Karpas-422 (cell line): ENCODE results near the gene C12orf57. TPM values are rescaled to one million over a fixed set of nuclear protein-coding genes. Genes with fewer than 3 reads are reported as not detected.

Source experiments
- DNase-seq: peaks from one replicate; pipeline ENCODE4 v3.0.0-alpha.2; 2015
- H2AFZ ChIP-seq: fragments of 200-600 bp; sonication (generic); 2 replicates; pipeline ENCODE4 v1.6.1; 2014; ENCODE audit warnings: antibody characterized with exemption, low read length, mixed read lengths
- H3K27ac ChIP-seq: fragments of 200-600 bp; sonication (generic); 2 replicates; pipeline ENCODE4 v1.5.1; 2014; ENCODE audit warnings: mild to moderate bottlenecking, low read length, moderate library complexity
- H3K27me3 ChIP-seq: fragments of 200-600 bp; sonication (generic); 2 replicates; pipeline ENCODE4 v1.6.1; 2014; ENCODE audit warnings: low read length, mixed read lengths
- H3K36me3 ChIP-seq: fragments of 200-600 bp; sonication (generic); 2 replicates; pipeline ENCODE4 v1.6.1; 2014; ENCODE audit warnings: low read length, mixed read lengths; ENCODE audit not compliant: insufficient read depth
- H3K4me1 ChIP-seq: fragments of 200-600 bp; sonication (generic); 2 replicates; pipeline ENCODE4 v1.6.1; 2014; ENCODE audit warnings: mild to moderate bottlenecking, low read length, mixed read lengths
- H3K4me2 ChIP-seq: fragments of 200-600 bp; sonication (generic); 2 replicates; pipeline ENCODE4 v1.6.1; 2014; ENCODE audit warnings: low read length, low read depth, mild to moderate bottlenecking; ENCODE audit not compliant: poor library complexity, severe bottlenecking
- H3K4me3 ChIP-seq: fragments of 200-600 bp; sonication (generic); 2 replicates; pipeline ENCODE4 v1.5.1; 2014; ENCODE audit warnings: mild to moderate bottlenecking, antibody characterized with exemption, low read length, mixed read lengths
- H3K79me2 ChIP-seq: fragments of 200-600 bp; sonication (generic); 2 replicates; pipeline ENCODE4 v1.6.1; 2014; ENCODE audit warnings: mild to moderate bottlenecking, low read length, mixed read lengths
- H3K9ac ChIP-seq: fragments of 200-600 bp; sonication (generic); 2 replicates; pipeline ENCODE4 v1.6.0; 2014; ENCODE audit warnings: low read length
- H3K9me2 ChIP-seq: fragments of 200-600 bp; sonication (generic), shearing (Covaris generic); replicated peaks from 2 replicates; pipeline ENCODE4 v1.6.0; 2014; ENCODE audit warnings: mild to moderate bottlenecking, low read length, moderate library complexity; ENCODE audit not compliant: insufficient read depth
- H3K9me3 ChIP-seq: fragments of 300-700, 200-600 bp; sonication (generic); 2 replicates; pipeline ENCODE4 v1.6.1; 2014; ENCODE audit warnings: low read length, mixed read lengths
- H4K20me1 ChIP-seq: fragments of 200-600 bp; sonication (generic); 2 replicates; pipeline ENCODE4 v1.6.1; 2014; ENCODE audit warnings: mild to moderate bottlenecking, antibody characterized with exemption, low read length, low read depth; ENCODE audit not compliant: insufficient read depth
- total RNA-seq: library from RNA; depleted of rRNA; stranded (reverse); fragments of >200 nt; shearing (Covaris generic); gene quantifications from 2 replicates; pipeline ENCODE4 v1.2.3, GENCODE V29; 2014; ENCODE audit warnings: low replicate concordance

The C12orf57 gene
- total RNA-seq, 1 experiment from 2014 or later = 264 TPM

DNA sequence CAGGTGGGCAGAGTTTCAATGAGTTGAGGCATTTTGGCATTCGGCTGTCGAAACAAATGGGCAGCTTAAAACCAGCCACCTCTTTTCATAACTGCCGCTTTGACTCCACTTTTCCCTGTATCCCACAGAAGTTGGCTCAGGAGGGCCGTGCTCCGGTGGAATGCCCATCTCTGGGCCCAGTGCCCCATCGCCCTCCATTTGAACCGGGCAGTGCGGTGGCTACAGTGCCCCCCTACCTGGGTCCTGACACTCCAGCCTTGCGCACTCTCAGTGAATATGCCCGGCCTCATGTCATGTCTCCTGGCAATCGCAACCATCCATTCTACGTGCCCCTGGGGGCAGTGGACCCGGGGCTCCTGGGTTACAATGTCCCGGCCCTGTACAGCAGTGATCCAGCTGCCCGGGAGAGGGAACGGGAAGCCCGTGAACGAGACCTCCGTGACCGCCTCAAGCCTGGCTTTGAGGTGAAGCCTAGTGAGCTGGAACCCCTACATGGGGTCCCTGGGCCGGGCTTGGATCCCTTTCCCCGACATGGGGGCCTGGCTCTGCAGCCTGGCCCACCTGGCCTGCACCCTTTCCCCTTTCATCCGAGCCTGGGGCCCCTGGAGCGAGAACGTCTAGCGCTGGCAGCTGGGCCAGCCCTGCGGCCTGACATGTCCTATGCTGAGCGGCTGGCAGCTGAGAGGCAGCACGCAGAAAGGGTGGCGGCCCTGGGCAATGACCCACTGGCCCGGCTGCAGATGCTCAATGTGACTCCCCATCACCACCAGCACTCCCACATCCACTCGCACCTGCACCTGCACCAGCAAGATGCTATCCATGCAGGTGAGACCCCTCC is 5.2 kb upstream of the C12orf57 start:
- no peaks in the 10 kb centered on the region for H3K27me3 ChIP-seq
- H3K27ac ChIP-seq = no peak overlapping the region
- no peaks in the 10 kb centered on the region for H3K9me3 ChIP-seq
- no peaks in the 10 kb centered on the region for H3K9me2 ChIP-seq
- no peak for DNase-seq
- peaks cover 9% of the 10 kb centered on the region; the same call in 1 of the 2 replicates for H3K36me3 ChIP-seq
- no peaks in the 10 kb centered on the region for H3K79me2 ChIP-seq
- peak overlapping the region; percentile 44 for H3K4me2 ChIP-seq
- H2AFZ ChIP-seq = no peak overlapping the region
- H4K20me1 ChIP-seq = no peaks in the 10 kb centered on the region
- H3K4me1 ChIP-seq = peaks cover 40% of the 10 kb centered on the region
- peak overlapping the region; percentile 52 for H3K4me3 ChIP-seq
- H3K9ac ChIP-seq = peak overlapping the region; percentile 58

DNA sequence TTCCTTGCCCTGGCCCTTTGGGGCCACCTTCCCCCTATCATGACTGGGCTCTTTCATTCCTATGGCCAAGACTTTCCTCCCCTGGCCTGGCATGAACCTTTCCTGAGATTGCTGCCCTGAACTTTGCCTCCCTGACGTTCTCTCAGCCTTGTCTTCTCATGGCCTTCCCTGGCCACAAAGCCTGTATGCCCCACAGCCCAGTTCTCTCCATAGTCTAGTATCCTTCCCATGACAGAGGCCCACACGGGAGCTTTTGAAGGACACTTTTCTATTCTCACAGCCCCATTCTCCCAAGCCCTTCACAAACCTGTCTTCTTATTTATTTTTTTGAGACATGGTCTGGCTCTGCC is 4.7 kb upstream of the C12orf57 start:
- H3K27me3 ChIP-seq = no peaks in the 10 kb centered on the region
- no peak overlapping the region for H3K4me2 ChIP-seq
- no peak overlapping the region for H2AFZ ChIP-seq
- no peaks in the 10 kb centered on the region for H4K20me1 ChIP-seq
- peaks cover 45% of the 10 kb centered on the region for H3K4me1 ChIP-seq
- DNase-seq = no peak
- no peaks in the 10 kb centered on the region for H3K9me2 ChIP-seq
- H3K9me3 ChIP-seq = no peaks in the 10 kb centered on the region
- no peaks in the 10 kb centered on the region for H3K79me2 ChIP-seq
- H3K9ac ChIP-seq = no peak overlapping the region
- peaks cover 9% of the 10 kb centered on the region; the same call in 1 of the 2 replicates for H3K36me3 ChIP-seq
- no peak overlapping the region for H3K27ac ChIP-seq
- no peak overlapping the region for H3K4me3 ChIP-seq

DNA sequence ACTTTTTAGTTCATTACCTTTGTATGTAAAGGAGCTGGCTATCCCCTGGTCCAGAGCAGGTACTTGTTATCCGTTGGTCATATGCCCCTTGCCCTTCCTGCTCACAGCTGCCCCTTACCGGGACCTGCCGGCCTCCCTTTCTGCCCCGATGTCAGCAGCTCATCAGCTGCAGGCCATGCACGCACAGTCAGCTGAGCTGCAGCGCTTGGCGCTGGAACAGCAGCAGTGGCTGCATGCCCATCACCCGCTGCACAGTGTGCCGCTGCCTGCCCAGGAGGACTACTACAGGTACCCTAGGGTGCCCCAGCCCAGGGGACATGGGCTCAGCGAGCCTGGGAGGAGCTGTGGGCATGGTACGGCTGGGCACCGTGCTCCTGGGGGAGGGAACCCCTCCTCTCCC is 2.6 kb upstream of the C12orf57 start:
- no peaks in the 10 kb centered on the region for H4K20me1 ChIP-seq
- peaks cover 48% of the 10 kb centered on the region for H3K4me1 ChIP-seq
- no peak overlapping the region for H3K4me2 ChIP-seq
- H3K79me2 ChIP-seq = no peaks in the 10 kb centered on the region
- H3K36me3 ChIP-seq = no peaks in the 10 kb centered on the region
- DNase-seq = no peak
- no peak overlapping the region for H3K9ac ChIP-seq
- H3K9me3 ChIP-seq = no peaks in the 10 kb centered on the region
- H2AFZ ChIP-seq = no peak overlapping the region
- no peaks in the 10 kb centered on the region for H3K9me2 ChIP-seq
- H3K4me3 ChIP-seq = no peak overlapping the region
- H3K27me3 ChIP-seq = no peaks in the 10 kb centered on the region
- no peak overlapping the region for H3K27ac ChIP-seq

DNA sequence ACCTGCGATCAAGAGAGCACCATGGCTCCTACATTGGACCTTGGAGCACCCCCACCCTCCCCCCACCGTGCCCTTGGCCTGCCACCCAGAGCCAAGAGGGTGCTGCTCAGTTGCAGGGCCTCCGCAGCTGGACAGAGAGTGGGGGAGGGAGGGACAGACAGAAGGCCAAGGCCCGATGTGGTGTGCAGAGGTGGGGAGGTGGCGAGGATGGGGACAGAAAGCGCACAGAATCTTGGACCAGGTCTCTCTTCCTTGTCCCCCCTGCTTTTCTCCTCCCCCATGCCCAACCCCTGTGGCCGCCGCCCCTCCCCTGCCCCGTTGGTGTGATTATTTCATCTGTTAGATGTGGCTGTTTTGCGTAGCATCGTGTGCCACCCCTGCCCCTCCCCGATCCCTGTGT is 2.0 kb upstream of the C12orf57 start:
- DNase-seq = no peak
- Histone ChIP-seq H3K27ac (no peak overlapping the region), H3K9me2 (no peaks in the 10 kb centered on the region), H3K4me1 (peaks cover 48% of the 10 kb centered on the region), H3K27me3 (no peaks in the 10 kb centered on the region), H4K20me1 (no peaks in the 10 kb centered on the region), H3K9me3 (no peaks in the 10 kb centered on the region), H3K79me2 (no peaks in the 10 kb centered on the region), H2AFZ (no peak overlapping the region), H3K4me2 (no peak overlapping the region), H3K9ac (no peak overlapping the region), H3K36me3 (no peaks in the 10 kb centered on the region), H3K4me3 (no peak overlapping the region)

DNA sequence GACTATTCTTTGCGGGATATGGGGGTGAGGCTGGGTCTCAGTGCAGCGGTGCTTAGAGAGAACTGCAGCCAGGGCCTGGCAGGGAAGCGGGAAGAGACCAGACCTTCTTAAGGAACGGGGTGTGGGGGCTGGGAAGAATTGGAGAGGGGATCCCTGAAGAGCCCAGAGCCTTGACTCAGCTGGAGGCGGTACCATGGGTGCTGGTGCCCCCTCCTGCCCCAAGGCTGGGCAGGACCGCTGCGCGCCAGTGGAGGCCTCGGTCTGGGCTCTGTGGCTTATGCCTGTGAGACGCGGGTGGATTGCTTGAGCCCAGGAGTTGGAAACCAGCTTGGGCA is 1.5 kb upstream of the C12orf57 start:
- H3K4me2 ChIP-seq = no peak overlapping the region

DNA sequence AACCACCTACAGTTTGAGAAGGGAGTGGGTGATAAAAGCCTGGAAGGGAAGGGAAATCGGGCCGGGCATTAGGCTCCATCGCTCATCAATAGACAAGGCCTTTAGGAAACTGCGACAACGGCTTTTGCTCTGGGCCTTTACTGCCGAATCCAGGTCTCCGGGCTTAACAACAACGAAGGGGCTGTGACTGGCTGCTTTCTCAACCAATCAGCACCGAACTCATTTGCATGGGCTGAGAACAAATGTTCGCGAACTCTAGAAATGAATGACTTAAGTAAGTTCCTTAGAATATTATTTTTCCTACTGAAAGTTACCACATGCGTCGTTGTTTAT is 467 bp upstream of the C12orf57 start:
- H3K79me2 ChIP-seq = no peaks in the 10 kb centered on the region
- no peaks in the 10 kb centered on the region for H3K27me3 ChIP-seq
- peak; percentile 96 for DNase-seq
- no peak overlapping the region; the same call in 1 of the 2 replicates for H2AFZ ChIP-seq
- H3K4me2 ChIP-seq = peak overlapping the region; percentile 90
- H3K9me2 ChIP-seq = no peaks in the 10 kb centered on the region
- H3K4me3 ChIP-seq = peak overlapping the region; percentile 92
- no peaks in the 10 kb centered on the region for H4K20me1 ChIP-seq
- peak overlapping the region; percentile 92 for H3K9ac ChIP-seq
- peak overlapping the region; percentile 93 for H3K27ac ChIP-seq
- H3K36me3 ChIP-seq = no peaks in the 10 kb centered on the region
- no peaks in the 10 kb centered on the region for H3K9me3 ChIP-seq
- H3K4me1 ChIP-seq = peaks cover 43% of the 10 kb centered on the region

More for the DNA sequence above, 1.5 kb upstream of the C12orf57 start:
- Histone ChIP-seq H2AFZ (no peak overlapping the region), H3K9me2 (no peaks in the 10 kb centered on the region), H3K4me1 (peaks cover 48% of the 10 kb centered on the region), H3K27me3 (no peaks in the 10 kb centered on the region), H3K9ac (no peak overlapping the region), H3K27ac (no peak overlapping the region), H3K9me3 (no peaks in the 10 kb centered on the region), H3K79me2 (no peaks in the 10 kb centered on the region), H3K4me3 (no peak overlapping the region), H4K20me1 (no peaks in the 10 kb centered on the region), H3K36me3 (no peaks in the 10 kb centered on the region)
- no peak for DNase-seq

DNA sequence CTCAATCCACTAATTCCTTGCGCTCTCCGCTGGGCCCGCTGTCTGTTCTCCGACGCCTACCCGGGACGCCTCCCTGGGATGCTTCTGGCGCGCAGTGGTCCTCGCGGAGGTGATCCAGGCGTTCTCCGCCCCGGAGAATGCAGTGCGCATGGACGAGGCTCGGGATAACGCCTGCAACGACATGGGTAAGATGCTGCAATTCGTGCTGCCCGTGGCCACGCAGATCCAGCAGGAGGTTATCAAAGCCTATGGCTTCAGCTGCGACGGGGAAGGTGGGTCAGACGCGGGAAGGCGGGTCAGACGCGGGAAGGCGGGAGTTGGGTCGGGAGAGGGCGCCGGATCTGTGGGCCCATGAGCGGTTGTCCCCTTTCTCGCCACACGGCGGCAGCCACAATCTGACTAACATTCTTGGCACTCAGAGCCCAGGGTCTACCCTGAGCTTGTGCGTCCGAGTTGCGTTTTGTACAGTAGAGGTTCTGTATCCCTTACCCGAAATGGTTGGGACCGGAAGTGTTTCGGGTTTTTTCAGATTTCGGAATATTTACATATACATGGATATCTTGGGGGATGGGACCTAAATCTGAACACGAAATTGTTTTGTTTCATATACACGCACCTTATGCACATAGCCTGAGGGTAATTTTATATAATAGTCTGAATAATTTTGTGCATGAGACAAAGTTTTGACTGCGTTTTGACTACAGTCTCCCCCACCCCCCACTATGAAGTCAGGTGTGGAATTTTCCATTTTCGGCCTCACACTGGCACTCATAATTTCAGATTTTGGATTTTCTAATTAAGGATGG is 762 bp downstream of the C12orf57 start:
- H3K4me1 ChIP-seq = peaks cover 50% of the 10 kb centered on the region
- DNase-seq = peak; percentile 97
- H3K9me2 ChIP-seq = no peaks in the 10 kb centered on the region
- no peaks in the 10 kb centered on the region for H3K36me3 ChIP-seq
- H4K20me1 ChIP-seq = no peaks in the 10 kb centered on the region
- H3K27me3 ChIP-seq = no peaks in the 10 kb centered on the region
- H3K9ac ChIP-seq = peak overlapping the region; percentile 92
- H3K4me3 ChIP-seq = peak overlapping the region; percentile 92
- H3K9me3 ChIP-seq = no peaks in the 10 kb centered on the region
- no peak overlapping the region for H2AFZ ChIP-seq
- peak overlapping the region; percentile 90 for H3K4me2 ChIP-seq
- peak overlapping the region; percentile 93 for H3K27ac ChIP-seq
- no peaks in the 10 kb centered on the region for H3K79me2 ChIP-seq

DNA sequence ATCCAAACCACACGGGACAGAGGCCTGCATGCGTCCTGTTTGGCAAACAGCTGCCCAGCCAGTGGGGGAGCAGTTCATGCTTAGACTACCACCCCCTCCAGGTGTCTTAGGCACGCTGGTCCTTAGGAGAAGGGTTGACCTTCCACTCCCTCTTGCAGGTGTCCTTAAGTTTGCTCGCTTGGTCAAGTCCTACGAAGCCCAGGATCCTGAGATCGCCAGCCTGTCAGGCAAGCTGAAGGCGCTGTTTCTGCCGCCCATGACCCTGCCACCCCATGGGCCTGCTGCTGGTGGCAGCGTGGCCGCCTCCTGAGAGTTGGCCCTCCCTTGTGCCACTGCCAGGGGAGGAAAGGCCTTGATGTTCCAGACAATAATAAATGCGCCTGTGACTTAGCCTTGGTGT is 1.8 kb downstream of the C12orf57 start:
- Histone ChIP-seq H2AFZ (no peak overlapping the region), H3K27me3 (no peaks in the 10 kb centered on the region), H3K9me2 (no peaks in the 10 kb centered on the region), H3K9ac (peak overlapping the region; percentile 92), H3K36me3 (no peaks in the 10 kb centered on the region), H3K27ac (peak overlapping the region; percentile 93), H3K4me1 (peaks cover 58% of the 10 kb centered on the region), H3K4me3 (peak overlapping the region; percentile 92), H4K20me1 (no peaks in the 10 kb centered on the region), H3K4me2 (peak overlapping the region; percentile 90), H3K9me3 (no peaks in the 10 kb centered on the region), H3K79me2 (no peaks in the 10 kb centered on the region)
- no peak for DNase-seq
